HepG2 (cell line): ENCODE data around the gene KLHDC4. TPM values are rescaled to one million over a fixed set of nuclear protein-coding genes. Genes with fewer than 3 reads are reported as not detected.
A peak's percentile ranks its signal among the peaks of the same experiment; 100 is the strongest.

Source experiments
- ATAC-seq: fragments of 200-7000 bp; cut with Tn5 transposase; 3 replicates; pipeline ENCODE4 v1.9.1; 2020; ENCODE audit warnings: mild to moderate bottlenecking, moderate library complexity
- BruUV-seq: library from RNA; stranded (reverse); fragments of 400-500 nt; replicated peaks from 2 replicates; lab custom pipeline; 2021; lab: Mats Ljungman, UMichigan
- CTCF ChIA-PET: fragments of 300-600 bp; formaldehyde crosslinking; extraction: SDS; loops from one replicate; lab custom pipeline; 2021; ENCODE audit warnings: low total read pairs, inconsistent platforms, low intra/inter-chr PET ratio; lab: Yijun Ruan, JAX
- POLR2A ChIA-PET: fragments of 350-600 bp; sonication (Branson Sonifier 250); formaldehyde crosslinking; loops from one replicate; lab custom pipeline; 2020; ENCODE audit warnings: antibody characterized with exemption, inconsistent platforms; lab: Yijun Ruan, JAX
- DNase-seq: peaks from one replicate; pipeline ENCODE4 v3.0.0-alpha.2; 2015; ENCODE audit warnings: low spot score
- FAIRE-seq: peaks from 3 replicates; lab custom pipeline; 2011; peaks lifted over from hg19 to GRCh38; lab: Jason Lieb, UNC
- H2AFZ ChIP-seq: one replicate; pipeline ENCODE4 v1.6.1; 2011; ENCODE audit warnings: low read length, inconsistent platforms
- H3K27ac ChIP-seq: fragments of 300-600 bp; 3 replicates; pipeline ENCODE4 v1.8.0; 2011; ENCODE audit warnings: mixed run types, mild to moderate bottlenecking, mixed read lengths, low read length, inconsistent platforms; ENCODE audit not compliant: insufficient read depth; ENCODE audit errors: extremely low read length
- H3K27me3 ChIP-seq, 2 experiments: fragments of 200-600 bp in 1 of 2; 2 replicates in 1 of 2; 3 replicates in 1 of 2; pipeline versions ENCODE4 v1.6.0 to v1.8.0; 2011; ENCODE audit warnings: low read length in 2 of 2, mild to moderate bottlenecking in 2 of 2, moderate library complexity in 2 of 2, inconsistent platforms in 1 of 2; ENCODE audit not compliant: insufficient read depth in 2 of 2, control insufficient read depth in 1 of 2
- H3K36me3 ChIP-seq, 2 experiments: fragments of 200-600 bp in 1 of 2; replicated peaks in 1 of 2; 2 replicates in 1 of 2; 3 replicates in 1 of 2; pipeline versions ENCODE4 v1.5.1 to v1.8.0; 2011; ENCODE audit warnings: low read length in 2 of 2, inconsistent platforms in 1 of 2; ENCODE audit not compliant: insufficient read depth in 2 of 2, control insufficient read depth in 1 of 2
- H3K4me1 ChIP-seq: 2 replicates; pipeline ENCODE4 v1.5.1; 2012; ENCODE audit warnings: low read length, inconsistent platforms; ENCODE audit not compliant: insufficient read depth
- H3K4me2 ChIP-seq: 2 replicates; pipeline ENCODE4 v1.6.0; 2011; ENCODE audit warnings: low read depth, low read length, inconsistent platforms
- H3K4me3 ChIP-seq, 3 experiments: fragments of 200-600 bp in 1 of 3; sonication (generic), shearing (Covaris generic) in 1 of 3; replicated peaks in 1 of 3; 2 replicates each; pipeline ENCODE4 v1.5.1; 2011 to 2016; ENCODE audit warnings: low read length in 3 of 3, inconsistent platforms in 2 of 3, low read depth in 2 of 3, mild to moderate bottlenecking in 2 of 3, control low read depth in 1 of 3, mixed read lengths in 1 of 3; ENCODE audit not compliant: insufficient read depth in 1 of 3
- H3K79me2 ChIP-seq: one replicate; pipeline ENCODE4 v1.6.1; 2011; ENCODE audit warnings: low read length, inconsistent platforms; ENCODE audit not compliant: insufficient read depth
- H3K9ac ChIP-seq: 2 replicates; pipeline ENCODE4 v1.6.0; 2011; ENCODE audit warnings: mild to moderate bottlenecking, low read depth, low read length, inconsistent platforms; ENCODE audit not compliant: insufficient read depth
- H3K9me3 ChIP-seq: 2 replicates; pipeline ENCODE4 v1.5.1; 2012; ENCODE audit warnings: mild to moderate bottlenecking, low read length
- H4K20me1 ChIP-seq: 2 replicates; pipeline ENCODE4 v1.6.0; 2011; ENCODE audit warnings: inconsistent platforms, mild to moderate bottlenecking, low read length, moderate library complexity; ENCODE audit not compliant: insufficient read depth
- EZH2 ChIP-seq: conservative IDR thresholded peaks from 2 replicates; pipeline ENCODE4 v1.6.1; 2012; ENCODE audit warnings: mild to moderate bottlenecking, low read depth, low read length, moderate library complexity
- HES4 ChIP-seq: sonication (generic); formaldehyde crosslinking; IDR thresholded peaks from 2 replicates; pipeline ENCODE4 v1.9.0; 2021; ENCODE audit warnings: mild to moderate bottlenecking, missing genetic modification reagents, borderline replicate concordance
- HNRNPL ChIP-seq: fragments of 200-400 bp; formaldehyde crosslinking; IDR thresholded peaks from 2 replicates; pipeline ENCODE4 v1.6.1; 2017; ENCODE audit warnings: mild to moderate bottlenecking, low read depth, low read length
- HNRNPLL ChIP-seq: fragments of 200-400 bp; formaldehyde crosslinking; IDR thresholded peaks from 2 replicates; pipeline ENCODE4 v1.6.1; 2017; ENCODE audit warnings: mild to moderate bottlenecking, low read depth, low read length; ENCODE audit not compliant: poor library complexity, severe bottlenecking
- KDM2A ChIP-seq: sonication (generic); formaldehyde crosslinking; IDR thresholded peaks from 2 replicates; pipeline ENCODE4 v1.4.0; 2020; ENCODE audit warnings: low read depth, missing genetic modification reagents, borderline replicate concordance
- ZFP41 ChIP-seq: sonication (generic); formaldehyde crosslinking; IDR thresholded peaks from 2 replicates; pipeline ENCODE4 v1.4.0; 2020; ENCODE audit warnings: mild to moderate bottlenecking, missing genetic modification reagents, borderline replicate concordance
- ZNF30 ChIP-seq: sonication (generic); formaldehyde crosslinking; IDR thresholded peaks from 2 replicates; pipeline ENCODE4 v1.5.0; 2020; ENCODE audit warnings: mild to moderate bottlenecking, missing genetic modification reagents
- ZNF678 ChIP-seq: sonication (generic); formaldehyde crosslinking; IDR thresholded peaks from 2 replicates; pipeline ENCODE4 v1.4.0; 2020; ENCODE audit warnings: mild to moderate bottlenecking, missing genetic modification reagents
- ZNF75D ChIP-seq: sonication (generic); formaldehyde crosslinking; IDR thresholded peaks from 2 replicates; pipeline ENCODE4 v1.8.1; 2023; ENCODE audit warnings: missing genetic modification reagents, mild to moderate bottlenecking, borderline replicate concordance
- WGBS: methylation state at CpG from one replicate; pipeline ENCODE4 v1.1.6; 2017; ENCODE audit warnings: low lambda C conversion rate; 5-methylcytosine and 5-hydroxymethylcytosine counted together
- in situ Hi-C: cut with HindIII; loops from 2 replicates; pipeline ENCODE4 v1.10.0; 2017; ENCODE audit warnings: low pct_unique_long_range_greater_than_20kb; ENCODE audit not compliant: extremely low pct_ligation_motif_present
- intact Hi-C: fragments of 100-400 bp; cut with micrococcal nuclease; formaldehyde crosslinking; loops from one replicate; pipeline ENCODE4 v1.10.0; 2022; ENCODE audit not compliant: unreplicated experiment
- polyA plus RNA-seq, 8 experiments: library from polyadenylated mRNA; depleted of rRNA in 3 of 8; stranded (reverse) in 7 of 8; unstranded in 1 of 8; fragments of >200 nt; fragmentation: Illumina TruSeq in 4 of 8; extraction: Trizol in 4 of 8; gene quantifications; 2 replicates each; pipeline versions ENCODE4 v1.2.1 to v1.2.3, GENCODE V29; 2011 to 2016; ENCODE audit warnings: low read depth in 4 of 8, missing spikeins in 1 of 8, mixed read lengths in 1 of 8; ENCODE audit not compliant: insufficient read depth in 1 of 8
- total RNA-seq, 5 experiments: library from RNA; depleted of rRNA; stranded (reverse); fragments of >200 nt; fragmentation: Illumina TruSeq; extraction: Trizol; gene quantifications; 2 replicates each; pipeline ENCODE4 v1.2.3, GENCODE V29; 2016; ENCODE audit warnings: low read depth in 1 of 5
- TF ChIP-seq, protein P1 (sequence below): sonication (generic); formaldehyde crosslinking; IDR thresholded peaks from 2 replicates; pipeline ENCODE4 v1.4.0; 2020; ENCODE audit warnings: mild to moderate bottlenecking, low read depth, missing genetic modification reagents
- TF ChIP-seq, protein P2 (sequence below): sonication (generic); formaldehyde crosslinking; IDR thresholded peaks from 2 replicates; pipeline ENCODE4 v1.9.0; 2022; ENCODE audit warnings: low read depth, missing genetic modification reagents
- TF ChIP-seq, protein P3 (sequence below): sonication (generic); formaldehyde crosslinking; IDR thresholded peaks from 2 replicates; pipeline ENCODE4 v1.8.1; 2023; ENCODE audit warnings: mild to moderate bottlenecking, missing genetic modification reagents
- TF ChIP-seq, protein P4 (sequence below): IDR thresholded peaks from 2 replicates; pipeline ENCODE4 v1.6.1; 2016; ENCODE audit warnings: mild to moderate bottlenecking
- TF ChIP-seq, protein P5 (sequence below): sonication (generic); formaldehyde crosslinking; IDR thresholded peaks from 2 replicates; pipeline ENCODE4 v1.4.0; 2020; ENCODE audit warnings: missing genetic modification reagents

The KLHDC4 gene
- total and polyA plus RNA-seq, 2 of the 13 experiments (the other 11 are each of a cell fraction or from before 2014, with no cell fraction given): 18.7 to 31.8 TPM

DNA sequence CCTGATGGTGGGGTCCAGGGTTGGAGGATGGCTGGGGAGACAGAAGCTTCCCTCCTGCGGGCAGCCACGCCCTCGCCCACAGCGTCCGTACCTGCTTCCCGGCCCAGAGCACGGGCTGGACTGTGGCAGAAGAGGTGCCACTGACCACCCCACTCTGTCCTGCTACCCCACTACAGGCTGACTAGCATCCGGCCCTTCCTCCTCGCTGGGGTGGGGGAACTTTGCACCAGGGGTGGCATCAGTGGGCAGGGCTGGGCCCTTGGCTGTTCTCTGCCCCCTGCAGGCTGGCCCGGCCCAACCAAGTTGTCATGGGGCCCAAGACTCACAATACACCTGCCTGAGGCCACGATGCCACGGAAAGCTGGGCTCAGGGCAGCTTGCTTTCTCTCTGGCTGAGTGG, 73.0 kb downstream of the KLHDC4 start (continued):
- TF ChIP-seq, protein P1, sequence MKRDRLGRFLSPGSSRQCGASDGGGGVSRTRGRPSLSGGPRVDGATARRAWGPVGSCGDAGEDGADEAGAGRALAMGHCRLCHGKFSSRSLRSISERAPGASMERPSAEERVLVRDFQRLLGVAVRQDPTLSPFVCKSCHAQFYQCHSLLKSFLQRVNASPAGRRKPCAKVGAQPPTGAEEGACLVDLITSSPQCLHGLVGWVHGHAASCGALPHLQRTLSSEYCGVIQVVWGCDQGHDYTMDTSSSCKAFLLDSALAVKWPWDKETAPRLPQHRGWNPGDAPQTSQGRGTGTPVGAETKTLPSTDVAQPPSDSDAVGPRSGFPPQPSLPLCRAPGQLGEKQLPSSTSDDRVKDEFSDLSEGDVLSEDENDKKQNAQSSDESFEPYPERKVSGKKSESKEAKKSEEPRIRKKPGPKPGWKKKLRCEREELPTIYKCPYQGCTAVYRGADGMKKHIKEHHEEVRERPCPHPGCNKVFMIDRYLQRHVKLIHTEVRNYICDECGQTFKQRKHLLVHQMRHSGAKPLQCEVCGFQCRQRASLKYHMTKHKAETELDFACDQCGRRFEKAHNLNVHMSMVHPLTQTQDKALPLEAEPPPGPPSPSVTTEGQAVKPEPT (CRISPR knock-in tag): no peak
- TF ChIP-seq EZH2 (no peak), HES4 (CRISPR knock-in tag) (no peak), ZNF75D (CRISPR knock-in tag) (no peak), HNRNPL (peak; percentile 96), KDM2A (peak; percentile 37; the same call in 1 of the 2 replicates)
- TF ChIP-seq, protein P2, sequence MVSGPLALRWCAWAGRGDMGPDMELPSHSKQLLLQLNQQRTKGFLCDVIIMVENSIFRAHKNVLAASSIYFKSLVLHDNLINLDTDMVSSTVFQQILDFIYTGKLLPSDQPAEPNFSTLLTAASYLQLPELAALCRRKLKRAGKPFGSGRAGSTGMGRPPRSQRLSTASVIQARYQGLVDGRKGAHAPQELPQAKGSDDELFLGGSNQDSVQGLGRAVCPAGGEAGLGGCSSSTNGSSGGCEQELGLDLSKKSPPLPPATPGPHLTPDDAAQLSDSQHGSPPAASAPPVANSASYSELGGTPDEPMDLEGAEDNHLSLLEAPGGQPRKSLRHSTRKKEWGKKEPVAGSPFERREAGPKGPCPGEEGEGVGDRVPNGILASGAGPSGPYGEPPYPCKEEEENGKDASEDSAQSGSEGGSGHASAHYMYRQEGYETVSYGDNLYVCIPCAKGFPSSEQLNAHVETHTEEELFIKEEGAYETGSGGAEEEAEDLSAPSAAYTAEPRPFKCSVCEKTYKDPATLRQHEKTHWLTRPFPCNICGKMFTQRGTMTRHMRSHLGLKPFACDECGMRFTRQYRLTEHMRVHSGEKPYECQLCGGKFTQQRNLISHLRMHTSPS (CRISPR knock-in tag): peak; percentile 59
- TF ChIP-seq, protein P3, sequence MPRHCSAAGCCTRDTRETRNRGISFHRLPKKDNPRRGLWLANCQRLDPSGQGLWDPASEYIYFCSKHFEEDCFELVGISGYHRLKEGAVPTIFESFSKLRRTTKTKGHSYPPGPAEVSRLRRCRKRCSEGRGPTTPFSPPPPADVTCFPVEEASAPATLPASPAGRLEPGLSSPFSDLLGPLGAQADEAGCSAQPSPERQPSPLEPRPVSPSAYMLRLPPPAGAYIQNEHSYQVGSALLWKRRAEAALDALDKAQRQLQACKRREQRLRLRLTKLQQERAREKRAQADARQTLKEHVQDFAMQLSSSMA (CRISPR knock-in tag): no peak

DNA sequence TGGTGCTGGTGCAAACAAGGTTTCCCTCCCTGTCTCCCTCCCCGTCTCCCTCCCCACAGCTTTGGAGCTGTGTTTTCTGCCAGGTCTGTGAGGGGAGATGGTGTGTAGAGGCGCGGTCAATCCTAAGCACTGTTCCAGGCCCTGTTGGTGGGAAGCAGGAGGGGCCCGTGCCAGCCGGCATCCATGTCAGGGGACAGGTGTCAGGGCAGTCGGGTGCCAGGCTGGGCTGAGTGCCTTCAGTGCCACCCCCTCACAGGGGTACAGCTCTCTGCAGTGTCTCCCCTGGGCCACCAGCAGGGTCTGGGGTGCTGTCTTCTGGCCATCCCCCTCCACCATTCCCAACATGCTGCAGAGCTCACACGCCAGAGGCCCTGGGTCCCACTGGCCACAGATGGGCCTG, 73.6 kb downstream of the KLHDC4 start:
- in situ Hi-C loops: no loop called here
- BruUV-seq: no TSS peak
- intact Hi-C loops: no loop called here
- ChIA-PET CTCF (no interaction called here), POLR2A (no interaction called here)
- H4K20me1 ChIP-seq: peaks cover 9% of the 10 kb centered on the region; the same call in 1 of the 2 replicates
- H3K9ac ChIP-seq: no peak overlapping the region
- ATAC-seq (peak; percentile 6), DNase-seq (no peak), FAIRE-seq (no peak)
- no peak overlapping the region for H2AFZ ChIP-seq
- no peak overlapping the region for H3K4me3 ChIP-seq
- H3K79me2 ChIP-seq: no peaks in the 10 kb centered on the region
- no CpG with 5 or more reads among the region's 7 CpGs for WGBS
- no peak for TF ChIP-seq HNRNPLL
- TF ChIP-seq, protein P4, sequence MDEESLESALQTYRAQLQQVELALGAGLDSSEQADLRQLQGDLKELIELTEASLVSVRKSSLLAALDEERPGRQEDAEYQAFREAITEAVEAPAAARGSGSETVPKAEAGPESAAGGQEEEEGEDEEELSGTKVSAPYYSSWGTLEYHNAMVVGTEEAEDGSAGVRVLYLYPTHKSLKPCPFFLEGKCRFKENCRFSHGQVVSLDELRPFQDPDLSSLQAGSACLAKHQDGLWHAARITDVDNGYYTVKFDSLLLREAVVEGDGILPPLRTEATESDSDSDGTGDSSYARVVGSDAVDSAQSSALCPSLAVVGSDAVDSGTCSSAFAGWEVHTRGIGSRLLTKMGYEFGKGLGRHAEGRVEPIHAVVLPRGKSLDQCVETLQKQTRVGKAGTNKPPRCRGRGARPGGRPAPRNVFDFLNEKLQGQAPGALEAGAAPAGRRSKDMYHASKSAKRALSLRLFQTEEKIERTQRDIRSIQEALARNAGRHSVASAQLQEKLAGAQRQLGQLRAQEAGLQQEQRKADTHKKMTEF (CRISPR knock-in tag): no peak
- TF ChIP-seq, protein P5, sequence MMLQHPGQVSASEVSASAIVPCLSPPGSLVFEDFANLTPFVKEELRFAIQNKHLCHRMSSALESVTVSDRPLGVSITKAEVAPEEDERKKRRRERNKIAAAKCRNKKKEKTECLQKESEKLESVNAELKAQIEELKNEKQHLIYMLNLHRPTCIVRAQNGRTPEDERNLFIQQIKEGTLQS (CRISPR knock-in tag): no peak
- no peak for TF ChIP-seq ZFP41 (CRISPR knock-in tag)
- TF ChIP-seq ZNF678 (CRISPR knock-in tag): no peak
- no peak for TF ChIP-seq ZNF30 (CRISPR knock-in tag)
- H3K27me3 ChIP-seq: peaks cover 14 to 51% of the 10 kb centered on the region in 2 experiments
- H3K27ac ChIP-seq: no peak overlapping the region
- H3K9me3 ChIP-seq: no peaks in the 10 kb centered on the region
- no peaks in the 10 kb centered on the region for H3K4me1 ChIP-seq
- no peak overlapping the region for H3K4me2 ChIP-seq
- H3K36me3 ChIP-seq: peaks cover 7 to 16% of the 10 kb centered on the region in 2 experiments
